K562 (cell line): ENCODE measurements around the gene OR13C4. TPM values are rescaled to one million over a fixed set of nuclear protein-coding genes. Genes with fewer than 3 reads are reported as not detected.

Experiments used
- FOXO4 ChIP-seq: fragments of 450-650 bp; formaldehyde crosslinking; IDR thresholded peaks from 2 replicates; pipeline ENCODE4 v1.4.0; 2020; ENCODE audit warnings: mild to moderate bottlenecking, moderate library complexity
- RREB1 ChIP-seq: fragments of 250-450 bp; sonication (Bioruptor Pico); IDR thresholded peaks from 2 replicates; pipeline ENCODE4 v1.4.0; 2020
- STAG1 ChIP-seq: sonication (generic); formaldehyde crosslinking; IDR thresholded peaks from 2 replicates; pipeline ENCODE4 v1.5.0; 2020; ENCODE audit warnings: missing genetic modification reagents, borderline replicate concordance
- ZNF830 ChIP-seq: fragments of 250-450 bp; sonication (Bioruptor Pico); IDR thresholded peaks from 2 replicates; pipeline ENCODE4 v1.5.0; 2021; ENCODE audit warnings: mild to moderate bottlenecking
- polyA plus RNA-seq, 8 experiments: library from polyadenylated mRNA; depleted of rRNA in 4 of 8; stranded (reverse) in 5 of 8; unstranded in 3 of 8; fragments of >200 nt; fragmentation: Nextera tagmentation in 2 of 8; fragmentation: Illumina TruSeq in 1 of 8; extraction: Ambion mirVana in 2 of 8; extraction: Trizol in 1 of 8; gene quantifications; 2 replicates each; pipeline versions ENCODE4 v1.2.1 to v1.2.3, GENCODE V29; 2011 to 2014; ENCODE audit warnings: inconsistent platforms in 1 of 8, missing spikeins in 1 of 8
- total RNA-seq, 7 experiments: library from RNA; depleted of rRNA in 6 of 7; stranded (reverse); fragments of >200 nt in 6 of 7; fragmentation: Illumina TruSeq in 2 of 7; extraction: Trizol in 2 of 7; gene quantifications; 2 replicates each; pipeline versions ENCODE4 v1.2.1 to v1.2.3, GENCODE V29; 2011 to 2021; ENCODE audit warnings: low replicate concordance in 1 of 7

OR13C4 gene
- total and polyA plus RNA-seq, 9 of the 15 experiments (the other 6 are each of a cell fraction or from before 2014, with no cell fraction given): not detected

- TF ChIP-seq RREB1 (CRISPR knock-in tag) (no peak), FOXO4 (CRISPR knock-in tag) (no peak), STAG1 (CRISPR knock-in tag) (no peak), ZNF830 (CRISPR knock-in tag) (no peak)
- TF ChIP-seq, all 486 proteins: peak for 0
These were observed 28.5 kb upstream of the OR13C4 start (continued) for GRCh38 chr9:104555521-104555920.
